Measurements from ENCODE around the gene UNC5CL.
A peak's percentile ranks its signal among the peaks of the same experiment; 100 is the strongest.
"Not testable (repeated sequence)": the region's sequence is repeated elsewhere in the genome, so short reads cannot be mapped to it uniquely, and the experiment has no call there.

GRCh38 chr6:41006217-41006616 is 32.8 kb downstream of the UNC5CL start:
- TF ChIP-seq, protein P1, sequence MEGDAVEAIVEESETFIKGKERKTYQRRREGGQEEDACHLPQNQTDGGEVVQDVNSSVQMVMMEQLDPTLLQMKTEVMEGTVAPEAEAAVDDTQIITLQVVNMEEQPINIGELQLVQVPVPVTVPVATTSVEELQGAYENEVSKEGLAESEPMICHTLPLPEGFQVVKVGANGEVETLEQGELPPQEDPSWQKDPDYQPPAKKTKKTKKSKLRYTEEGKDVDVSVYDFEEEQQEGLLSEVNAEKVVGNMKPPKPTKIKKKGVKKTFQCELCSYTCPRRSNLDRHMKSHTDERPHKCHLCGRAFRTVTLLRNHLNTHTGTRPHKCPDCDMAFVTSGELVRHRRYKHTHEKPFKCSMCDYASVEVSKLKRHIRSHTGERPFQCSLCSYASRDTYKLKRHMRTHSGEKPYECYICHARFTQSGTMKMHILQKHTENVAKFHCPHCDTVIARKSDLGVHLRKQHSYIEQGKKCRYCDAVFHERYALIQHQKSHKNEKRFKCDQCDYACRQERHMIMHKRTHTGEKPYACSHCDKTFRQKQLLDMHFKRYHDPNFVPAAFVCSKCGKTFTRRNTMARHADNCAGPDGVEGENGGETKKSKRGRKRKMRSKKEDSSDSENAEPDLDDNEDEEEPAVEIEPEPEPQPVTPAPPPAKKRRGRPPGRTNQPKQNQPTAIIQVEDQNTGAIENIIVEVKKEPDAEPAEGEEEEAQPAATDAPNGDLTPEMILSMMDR (IDR thresholded peaks at IDR 0.05; ENCODE audit: insufficient read depth, low read length) = peak; percentile 15
- not testable (repeated sequence) for TF ChIP-seq POLR2AphosphoS5 (IDR thresholded peaks at IDR 0.05; ENCODE audit: low read depth)
- TF ChIP-seq, protein P2, sequence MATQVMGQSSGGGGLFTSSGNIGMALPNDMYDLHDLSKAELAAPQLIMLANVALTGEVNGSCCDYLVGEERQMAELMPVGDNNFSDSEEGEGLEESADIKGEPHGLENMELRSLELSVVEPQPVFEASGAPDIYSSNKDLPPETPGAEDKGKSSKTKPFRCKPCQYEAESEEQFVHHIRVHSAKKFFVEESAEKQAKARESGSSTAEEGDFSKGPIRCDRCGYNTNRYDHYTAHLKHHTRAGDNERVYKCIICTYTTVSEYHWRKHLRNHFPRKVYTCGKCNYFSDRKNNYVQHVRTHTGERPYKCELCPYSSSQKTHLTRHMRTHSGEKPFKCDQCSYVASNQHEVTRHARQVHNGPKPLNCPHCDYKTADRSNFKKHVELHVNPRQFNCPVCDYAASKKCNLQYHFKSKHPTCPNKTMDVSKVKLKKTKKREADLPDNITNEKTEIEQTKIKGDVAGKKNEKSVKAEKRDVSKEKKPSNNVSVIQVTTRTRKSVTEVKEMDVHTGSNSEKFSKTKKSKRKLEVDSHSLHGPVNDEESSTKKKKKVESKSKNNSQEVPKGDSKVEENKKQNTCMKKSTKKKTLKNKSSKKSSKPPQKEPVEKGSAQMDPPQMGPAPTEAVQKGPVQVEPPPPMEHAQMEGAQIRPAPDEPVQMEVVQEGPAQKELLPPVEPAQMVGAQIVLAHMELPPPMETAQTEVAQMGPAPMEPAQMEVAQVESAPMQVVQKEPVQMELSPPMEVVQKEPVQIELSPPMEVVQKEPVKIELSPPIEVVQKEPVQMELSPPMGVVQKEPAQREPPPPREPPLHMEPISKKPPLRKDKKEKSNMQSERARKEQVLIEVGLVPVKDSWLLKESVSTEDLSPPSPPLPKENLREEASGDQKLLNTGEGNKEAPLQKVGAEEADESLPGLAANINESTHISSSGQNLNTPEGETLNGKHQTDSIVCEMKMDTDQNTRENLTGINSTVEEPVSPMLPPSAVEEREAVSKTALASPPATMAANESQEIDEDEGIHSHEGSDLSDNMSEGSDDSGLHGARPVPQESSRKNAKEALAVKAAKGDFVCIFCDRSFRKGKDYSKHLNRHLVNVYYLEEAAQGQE (IDR thresholded peaks at IDR 0.05; ENCODE audit: insufficient replicate concordance, low read depth) = not testable (repeated sequence)
